GM10248 (cell line): Measurements from ENCODE around the gene BFSP1.

ENCODE experiments used
- CTCF ChIA-PET: fragments of 300-600 bp; sonication (Branson Sonifier 250); formaldehyde crosslinking; extraction: SDS; loops from one replicate; lab custom pipeline; 2021; ENCODE audit warnings: antibody characterized with exemption; lab: Yijun Ruan, JAX
- POLR2A ChIA-PET: fragments of 350-650 bp; sonication (Branson Sonifier 250); formaldehyde crosslinking; extraction: SDS; loops from one replicate; lab custom pipeline; 2020; ENCODE audit warnings: antibody characterized with exemption; lab: Yijun Ruan, JAX
- DNase-seq: peaks from one replicate; pipeline ENCODE4 v3.0.0; 2012; ENCODE audit errors: extremely low spot score
- CTCF ChIP-seq: IDR thresholded peaks from 2 replicates; pipeline ENCODE4 v1.5.1; 2012; ENCODE audit warnings: mild to moderate bottlenecking, low read depth; ENCODE audit errors: extremely low read depth, missing control alignments, control extremely low read depth

BFSP1 gene

GRCh38 chr20:17543531-17544131 is 12.5 kb upstream of the BFSP1 start:
- ChIA-PET POLR2A (no interaction called here), CTCF (interaction anchor here (1.6 kb wide), 1 partner anchor 139 kb away, joined by 3 read pairs; no protein-coding TSS in a partner anchor)
- TF ChIP-seq CTCF = no peak
- DNase-seq = no peak

GRCh38 chr20:17542993-17543412 is 11.8 kb upstream of the BFSP1 start:
- POLR2A ChIA-PET = no interaction called here
- CTCF ChIA-PET = interaction anchor here (1.6 kb wide), 1 partner anchor 140 kb away, joined by 3 read pairs; no protein-coding TSS in a partner anchor
- DNase-seq = no peak
- TF ChIP-seq CTCF = no peak

- ChIA-PET POLR2A (no interaction called here), CTCF (interaction anchor here (1.1 to 1.6 kb wide), 4 partner anchors 13 to 140 kb away, joined by 3 to 4 read pairs (median 3); no protein-coding TSS in a partner anchor)
- no peak for DNase-seq
Observed at GRCh38 chr20:17542481-17542880, 11.3 kb upstream of the BFSP1 start.

GRCh38 chr20:17541996-17542395 is 10.8 kb upstream of the BFSP1 start:
- no peak for TF ChIP-seq CTCF
- ChIA-PET CTCF (interaction anchor here (0.9 to 1.6 kb wide), 6 partner anchors 14 to 141 kb away, joined by 3 to 4 read pairs (median 3); no protein-coding TSS in a partner anchor), POLR2A (interaction anchor here (0.6 kb wide), 1 partner anchor 21 kb away, joined by 8 read pairs; no protein-coding TSS in a partner anchor)
- DNase-seq = no peak

More at GRCh38 chr20:17542481-17542880, 11.3 kb upstream of the BFSP1 start:
- no peak for TF ChIP-seq CTCF

GRCh38 chr20:17541596-17541995 is 10.4 kb upstream of the BFSP1 start:
- ChIA-PET POLR2A (interaction anchor here (0.6 kb wide), 1 partner anchor 22 kb away, joined by 8 read pairs; no protein-coding TSS in a partner anchor), CTCF (interaction anchor here (0.9 to 1.1 kb wide), 6 partner anchors 14 to 76 kb away, joined by 3 to 4 read pairs (median 3); no protein-coding TSS in a partner anchor)
- DNase-seq = no peak
- no peak for TF ChIP-seq CTCF

- POLR2A ChIA-PET = no interaction called here
- DNase-seq = peak; percentile 27
Observed at GRCh38 chr20:17538517-17539170, 7.5 kb upstream of the BFSP1 start.

More at GRCh38 chr20:17538517-17539170, 7.5 kb upstream of the BFSP1 start:
- CTCF ChIA-PET = interaction anchor here (1.5 to 2.0 kb wide), 3 partner anchors 18 to 63 kb away, joined by 3 to 6 read pairs (median 5); no protein-coding TSS in a partner anchor
- no peak for TF ChIP-seq CTCF
